ENCODE measurements around the gene ZFYVE1. TPM values are rescaled to one million over a fixed set of nuclear protein-coding genes. Genes with fewer than 3 reads are reported as not detected.
A peak's percentile ranks its signal among the peaks of the same experiment; 100 is the strongest.

Gene ZFYVE1
- total and polyA plus RNA-seq, 2 of the 13 experiments (the other 11 are each of a cell fraction or from before 2014, with no cell fraction given): 2.6 to 5.3 TPM

- TF ChIP-seq HMGXB3 (CRISPR knock-in tag; IDR thresholded peaks at IDR 0.05; ENCODE audit: borderline replicate concordance) (peak; percentile 89; the same call in 1 of the 2 replicates), PITX1 (CRISPR knock-in tag; IDR thresholded peaks at IDR 0.05) (peak; percentile 49; the same call in 1 of the 2 replicates), KDM5A (IDR thresholded peaks at IDR 0.05; ENCODE audit: borderline replicate concordance, low read length) (peak; percentile 70), PRDM10 (CRISPR knock-in tag; IDR thresholded peaks at IDR 0.05; ENCODE audit: low read depth) (peak; percentile 44; the same call in 1 of the 2 replicates), MTF1 (CRISPR knock-in tag; IDR thresholded peaks at IDR 0.05) (no peak), HOXA9 (CRISPR knock-in tag; IDR thresholded peaks at IDR 0.05; ENCODE audit: borderline replicate concordance) (no peak; the same call in 1 of the 2 replicates), ZNF660 (CRISPR knock-in tag; IDR thresholded peaks at IDR 0.05; ENCODE audit: borderline replicate concordance, low read depth) (no peak), GATAD2A (CRISPR knock-in tag; IDR thresholded peaks at IDR 0.05) (peak; percentile 80), GTF2F1 (IDR thresholded peaks at IDR 0.05; ENCODE audit: low read length) (no peak), ZNF33B (CRISPR knock-in tag; IDR thresholded peaks at IDR 0.05) (peak; percentile 80; the same call in 1 of the 2 replicates)
- TF ChIP-seq, protein P1, sequence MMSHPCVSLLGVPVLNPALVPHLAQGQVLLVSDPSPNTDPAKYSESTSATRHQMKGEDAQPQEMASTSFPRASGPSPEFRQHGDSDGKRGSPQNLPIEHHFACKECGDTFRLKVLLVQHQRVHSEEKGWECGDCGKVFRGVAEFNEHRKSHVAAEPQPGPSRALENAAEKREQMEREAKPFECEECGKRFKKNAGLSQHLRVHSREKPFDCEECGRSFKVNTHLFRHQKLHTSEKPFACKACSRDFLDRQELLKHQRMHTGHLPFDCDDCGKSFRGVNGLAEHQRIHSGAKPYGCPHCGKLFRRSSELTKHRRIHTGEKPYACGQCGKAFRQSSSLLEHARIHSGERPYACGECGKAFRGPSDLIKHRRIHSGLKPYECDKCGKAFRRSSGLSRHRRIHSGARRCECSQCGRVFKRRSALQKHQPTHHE (CRISPR knock-in tag; IDR thresholded peaks at IDR 0.05; ENCODE audit: borderline replicate concordance): peak; percentile 41; the same call in 1 of the 2 replicates
- TF ChIP-seq, protein P2, sequence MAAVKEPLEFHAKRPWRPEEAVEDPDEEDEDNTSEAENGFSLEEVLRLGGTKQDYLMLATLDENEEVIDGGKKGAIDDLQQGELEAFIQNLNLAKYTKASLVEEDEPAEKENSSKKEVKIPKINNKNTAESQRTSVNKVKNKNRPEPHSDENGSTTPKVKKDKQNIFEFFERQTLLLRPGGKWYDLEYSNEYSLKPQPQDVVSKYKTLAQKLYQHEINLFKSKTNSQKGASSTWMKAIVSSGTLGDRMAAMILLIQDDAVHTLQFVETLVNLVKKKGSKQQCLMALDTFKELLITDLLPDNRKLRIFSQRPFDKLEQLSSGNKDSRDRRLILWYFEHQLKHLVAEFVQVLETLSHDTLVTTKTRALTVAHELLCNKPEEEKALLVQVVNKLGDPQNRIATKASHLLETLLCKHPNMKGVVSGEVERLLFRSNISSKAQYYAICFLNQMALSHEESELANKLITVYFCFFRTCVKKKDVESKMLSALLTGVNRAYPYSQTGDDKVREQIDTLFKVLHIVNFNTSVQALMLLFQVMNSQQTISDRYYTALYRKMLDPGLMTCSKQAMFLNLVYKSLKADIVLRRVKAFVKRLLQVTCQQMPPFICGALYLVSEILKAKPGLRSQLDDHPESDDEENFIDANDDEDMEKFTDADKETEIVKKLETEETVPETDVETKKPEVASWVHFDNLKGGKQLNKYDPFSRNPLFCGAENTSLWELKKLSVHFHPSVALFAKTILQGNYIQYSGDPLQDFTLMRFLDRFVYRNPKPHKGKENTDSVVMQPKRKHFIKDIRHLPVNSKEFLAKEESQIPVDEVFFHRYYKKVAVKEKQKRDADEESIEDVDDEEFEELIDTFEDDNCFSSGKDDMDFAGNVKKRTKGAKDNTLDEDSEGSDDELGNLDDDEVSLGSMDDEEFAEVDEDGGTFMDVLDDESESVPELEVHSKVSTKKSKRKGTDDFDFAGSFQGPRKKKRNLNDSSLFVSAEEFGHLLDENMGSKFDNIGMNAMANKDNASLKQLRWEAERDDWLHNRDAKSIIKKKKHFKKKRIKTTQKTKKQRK (IDR thresholded peaks at IDR 0.05; ENCODE audit: low read length): no peak
These were observed 31.5 kb upstream of the ZFYVE1 start, which contains the start of gene RBM25 (continued) for GRCh38 chr14:73058224-73058921.

Data from HepG2 (cell line).